HFF-Myc (cell line): ENCODE results near the gene IDH3B.

Experiments used
- DNase-seq: peaks from one replicate; pipeline ENCODE4 v3.0.0-alpha.2; 2011; ENCODE audit warnings: low read depth; ENCODE audit errors: extremely low read depth
- H3K4me3 ChIP-seq: replicated peaks from 2 replicates; pipeline ENCODE4 v1.5.1; 2011; ENCODE audit warnings: low read depth, mild to moderate bottlenecking, control low read depth, low read length
- TF ChIP-seq, protein P1 (sequence below): IDR thresholded peaks from 2 replicates; pipeline ENCODE4 v1.5.1; 2012; ENCODE audit warnings: mild to moderate bottlenecking, low read depth, low read length, control low read depth; ENCODE audit errors: missing control alignments

Gene IDH3B

DNA sequence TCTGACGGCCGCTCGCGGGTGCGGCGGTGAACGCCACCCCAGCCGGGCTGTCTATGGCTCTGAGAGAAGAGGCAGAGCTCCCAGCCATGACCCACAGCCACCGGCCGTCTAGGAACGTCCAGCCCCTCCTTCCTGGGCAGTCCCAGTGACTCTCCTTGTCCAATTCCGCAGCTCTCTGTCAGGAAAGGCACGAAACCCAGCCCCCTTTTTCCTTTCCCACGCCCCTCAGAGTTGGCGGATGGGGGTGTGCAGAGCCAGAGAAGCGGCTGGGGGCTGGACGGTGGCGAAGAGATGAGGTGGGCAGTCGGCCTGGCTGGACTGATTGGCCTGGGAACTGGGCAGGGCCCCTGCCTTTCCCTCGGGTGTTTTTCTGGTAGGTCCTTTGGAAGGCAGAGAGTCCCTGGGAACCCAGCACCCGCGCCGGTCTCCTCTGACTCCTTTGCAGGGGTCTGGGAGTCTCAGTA is 30.0 kb upstream of the IDH3B start:
- H3K4me3 ChIP-seq: no peak overlapping the region
- TF ChIP-seq, protein P1, sequence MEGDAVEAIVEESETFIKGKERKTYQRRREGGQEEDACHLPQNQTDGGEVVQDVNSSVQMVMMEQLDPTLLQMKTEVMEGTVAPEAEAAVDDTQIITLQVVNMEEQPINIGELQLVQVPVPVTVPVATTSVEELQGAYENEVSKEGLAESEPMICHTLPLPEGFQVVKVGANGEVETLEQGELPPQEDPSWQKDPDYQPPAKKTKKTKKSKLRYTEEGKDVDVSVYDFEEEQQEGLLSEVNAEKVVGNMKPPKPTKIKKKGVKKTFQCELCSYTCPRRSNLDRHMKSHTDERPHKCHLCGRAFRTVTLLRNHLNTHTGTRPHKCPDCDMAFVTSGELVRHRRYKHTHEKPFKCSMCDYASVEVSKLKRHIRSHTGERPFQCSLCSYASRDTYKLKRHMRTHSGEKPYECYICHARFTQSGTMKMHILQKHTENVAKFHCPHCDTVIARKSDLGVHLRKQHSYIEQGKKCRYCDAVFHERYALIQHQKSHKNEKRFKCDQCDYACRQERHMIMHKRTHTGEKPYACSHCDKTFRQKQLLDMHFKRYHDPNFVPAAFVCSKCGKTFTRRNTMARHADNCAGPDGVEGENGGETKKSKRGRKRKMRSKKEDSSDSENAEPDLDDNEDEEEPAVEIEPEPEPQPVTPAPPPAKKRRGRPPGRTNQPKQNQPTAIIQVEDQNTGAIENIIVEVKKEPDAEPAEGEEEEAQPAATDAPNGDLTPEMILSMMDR: no peak
- no peak for DNase-seq

DNA sequence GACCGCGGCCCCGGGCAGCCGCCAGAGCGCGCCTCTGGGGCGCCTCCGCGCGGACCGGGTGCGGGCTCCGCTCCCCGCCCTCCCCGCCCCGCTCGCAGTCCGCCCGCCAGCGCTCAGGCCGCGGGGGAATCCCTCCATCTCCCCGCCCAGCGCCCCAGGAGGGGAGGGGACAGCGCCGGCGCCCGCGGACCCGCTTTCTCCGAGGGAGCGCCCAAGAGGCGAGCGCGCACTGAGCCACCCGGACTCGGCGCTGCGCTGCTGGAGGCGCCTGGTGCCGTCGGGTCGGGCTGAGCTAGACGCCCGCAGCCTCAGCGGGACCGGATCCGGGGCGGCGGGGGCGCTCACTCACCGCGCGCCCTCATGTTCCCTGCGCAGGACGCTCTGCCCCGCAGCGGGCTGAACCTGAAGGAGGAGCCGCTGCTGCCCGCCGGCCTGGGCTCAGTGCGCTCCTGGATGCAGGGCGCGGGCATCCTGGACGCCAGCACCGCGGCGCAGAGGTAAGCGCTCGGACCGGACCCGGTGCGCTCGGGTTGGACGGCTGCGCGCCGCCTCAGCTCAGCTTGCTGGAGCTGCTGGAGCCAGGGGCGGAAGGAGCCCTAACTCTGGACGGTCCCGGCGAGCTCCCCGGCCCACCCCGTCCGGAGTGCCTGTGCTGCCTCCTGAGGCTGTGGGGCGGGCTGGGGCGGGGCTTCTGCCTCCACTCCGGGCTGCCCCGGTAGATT is 29.4 kb upstream of the IDH3B start:
- DNase-seq: no peak
- TF ChIP-seq, protein P1: no peak
- no peak overlapping the region for H3K4me3 ChIP-seq

DNA sequence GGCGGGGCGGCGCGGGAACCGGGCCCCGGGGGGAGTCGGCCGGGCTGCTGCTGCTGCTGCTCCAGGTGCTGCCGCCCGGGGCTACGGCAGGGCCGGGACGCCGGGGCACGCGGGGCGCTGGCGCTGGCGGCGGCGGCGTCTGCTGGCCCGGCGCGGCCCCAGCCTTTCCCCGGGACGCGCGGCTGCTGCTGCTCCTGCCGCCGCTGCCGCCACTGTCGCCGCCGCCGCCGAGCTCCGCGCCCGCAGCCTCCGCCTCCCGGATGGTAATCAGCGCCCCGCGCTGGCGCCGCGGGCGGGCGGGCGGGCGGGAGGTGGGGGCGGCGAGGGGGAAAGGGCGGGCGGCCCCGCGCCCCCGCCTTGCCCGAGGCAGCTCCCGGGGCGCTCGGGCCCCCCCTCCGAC is 28.9 kb upstream of the IDH3B start:
- H3K4me3 ChIP-seq: no peak overlapping the region
- DNase-seq: no peak
- TF ChIP-seq, protein P1: no peak

DNA sequence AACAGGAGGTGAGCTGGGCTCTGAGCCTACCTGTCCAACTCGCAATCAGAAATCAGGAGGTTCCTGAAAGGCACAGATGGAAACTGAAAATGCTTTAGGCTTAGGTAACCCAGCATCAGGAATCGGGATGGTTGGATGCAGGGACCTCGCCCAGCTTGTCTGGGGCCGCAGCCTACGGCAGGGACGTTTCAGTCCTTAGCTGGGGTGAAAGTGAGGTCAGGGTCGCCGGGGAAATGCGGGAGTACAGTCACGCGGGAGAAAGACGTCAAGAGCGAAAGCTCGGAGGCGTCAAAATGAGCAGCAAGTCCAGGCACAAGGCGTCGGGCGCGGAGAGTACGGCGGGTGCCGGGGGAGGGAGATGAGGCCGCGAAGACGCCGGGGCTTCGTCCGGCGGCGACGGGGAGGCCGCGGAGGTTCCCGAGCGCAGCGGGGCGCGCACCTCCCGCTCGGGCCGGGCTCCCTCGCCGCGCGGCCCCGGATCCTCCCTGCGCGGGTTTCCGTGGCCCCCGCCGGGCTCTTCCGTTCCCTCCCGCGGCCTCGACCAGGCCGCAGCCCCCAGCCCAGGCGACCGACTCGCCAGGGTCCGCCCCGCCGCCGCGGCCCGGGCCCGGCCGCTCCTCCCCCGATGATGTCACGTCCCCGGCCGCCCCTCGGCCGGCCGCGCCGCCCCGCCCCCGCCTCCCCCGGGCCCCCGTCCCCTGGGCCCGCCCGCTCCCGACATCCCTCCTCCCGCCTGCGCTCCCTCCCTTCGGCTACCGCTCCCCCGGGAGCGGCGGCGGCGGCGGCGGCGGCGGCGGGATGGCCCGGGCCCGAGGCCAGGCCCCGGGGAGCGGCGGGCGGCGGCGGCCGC is 28.2 kb upstream of the IDH3B start, which contains the start of gene EBF4:
TSS of gene EBF4 (plus strand) at position 745 of the 850 bp plus-strand sequence. CDS start 866 bp downstream, outside the sequence.
- H3K4me3 ChIP-seq: no peak within 1 kb of the TSS
- TF ChIP-seq, protein P1: no peak
- no peak for DNase-seq

DNA sequence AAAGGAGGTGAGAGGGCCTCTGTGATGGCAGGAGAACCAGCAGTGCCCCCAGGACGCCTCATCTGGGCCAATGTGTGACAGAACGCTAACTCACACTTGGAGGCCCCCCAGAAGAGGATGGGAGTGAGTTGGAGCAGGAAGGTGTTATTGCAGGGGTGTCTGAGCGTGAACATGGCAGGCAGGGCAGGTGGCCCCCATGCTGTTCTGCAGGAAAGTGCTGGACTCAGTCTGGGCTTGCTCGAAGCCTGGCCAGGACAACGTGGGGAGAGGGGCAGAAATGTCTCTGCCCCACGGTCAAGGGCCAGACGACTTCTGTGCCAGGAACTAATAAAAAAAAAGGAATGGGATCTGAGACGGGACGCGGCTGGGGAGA is 27.6 kb upstream of the IDH3B start:
- no peak for DNase-seq
- TF ChIP-seq, protein P1: no peak
- H3K4me3 ChIP-seq: no peak overlapping the region

DNA sequence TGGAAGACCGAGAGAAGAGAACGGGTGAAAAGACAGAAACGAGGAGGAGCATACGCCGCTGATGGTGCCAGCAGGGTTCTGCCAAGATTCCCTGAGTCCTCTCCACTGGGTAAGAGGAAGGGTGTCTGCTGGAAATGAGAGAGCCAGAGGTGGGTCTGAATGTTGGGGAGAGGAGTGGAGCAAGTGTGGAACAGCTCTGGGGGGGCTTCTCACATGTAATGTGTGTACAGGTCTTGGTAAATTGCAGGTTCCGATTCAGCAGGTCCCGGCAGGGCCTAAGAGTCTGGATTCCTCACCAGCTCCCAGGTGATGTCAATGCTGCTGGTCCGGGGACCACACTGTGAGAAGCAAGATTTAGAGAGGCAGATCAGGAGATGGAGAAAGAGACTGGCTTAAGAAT is 27.1 kb upstream of the IDH3B start:
- H3K4me3 ChIP-seq: no peak overlapping the region
- no peak for DNase-seq
- TF ChIP-seq, protein P1: no peak
